H1 (cell line): ENCODE data around the gene ARID5A. TPM values are rescaled to one million over a fixed set of nuclear protein-coding genes. Genes with fewer than 3 reads are reported as not detected.

ENCODE experiments used
- CTCF ChIA-PET: fragments of 300-600 bp; sonication (Branson Sonifier 250); formaldehyde crosslinking; loops from one replicate; lab custom pipeline; 2021; ENCODE audit not compliant: partially characterized antibody; lab: Charles Lee
- POLR2A ChIA-PET: fragments of 300-600 bp; sonication (Branson Sonifier 250); formaldehyde crosslinking; loops from one replicate; lab custom pipeline; 2021; ENCODE audit warnings: inconsistent platforms; ENCODE audit not compliant: partially characterized antibody; lab: Charles Lee
- DNase-seq, 2 experiments: peaks; one replicate each; pipeline versions ENCODE4 v3.0.0 to v3.0.0-alpha.2; 2010 to 2022; ENCODE audit warnings: low spot score in 2 of 2, low read depth in 1 of 2, mixed read lengths in 1 of 2
- FAIRE-seq: peaks from 2 replicates; lab custom pipeline; 2011; peaks lifted over from hg19 to GRCh38; lab: Jason Lieb, UNC
- H2AFZ ChIP-seq: 2 replicates; pipeline ENCODE4 v1.8.1; 2012; ENCODE audit warnings: low read length, inconsistent platforms
- H2AK5ac ChIP-seq: 2 replicates; pipeline ENCODE4 v1.6.1; 2013; ENCODE audit warnings: low read depth, low read length
- H2BK120ac ChIP-seq: replicated peaks from 2 replicates; pipeline ENCODE3; 2013; ENCODE audit warnings: low read depth, low read length, inconsistent platforms
- H2BK12ac ChIP-seq: 2 replicates; pipeline ENCODE4 v1.6.1; 2013; ENCODE audit warnings: low read depth, low read length
- H2BK15ac ChIP-seq: 2 replicates; pipeline ENCODE4 v1.6.1; 2013; ENCODE audit warnings: low read length
- H2BK20ac ChIP-seq: 2 replicates; pipeline ENCODE4 v1.6.1; 2013; ENCODE audit warnings: low read length
- H2BK5ac ChIP-seq: 2 replicates; pipeline ENCODE4 v1.6.1; 2013; ENCODE audit warnings: low read depth, low read length
- H3K14ac ChIP-seq: 2 replicates; pipeline ENCODE4 v1.6.1; 2013; ENCODE audit warnings: inconsistent platforms; ENCODE audit not compliant: insufficient read length
- H3K18ac ChIP-seq: 2 replicates; pipeline ENCODE4 v1.6.1; 2013; ENCODE audit warnings: low read length; ENCODE audit errors: extremely low read depth
- H3K23ac ChIP-seq: 2 replicates; pipeline ENCODE4 v1.6.1; 2013; ENCODE audit warnings: inconsistent platforms; ENCODE audit not compliant: insufficient read length
- H3K23me2 ChIP-seq: 2 replicates; pipeline ENCODE4 v1.6.1; 2013; ENCODE audit warnings: low read depth, low read length
- H3K27ac ChIP-seq: 2 replicates; pipeline ENCODE4 v1.6.1; 2011; ENCODE audit warnings: low read depth, low read length, inconsistent platforms
- H3K27me3 ChIP-seq, 4 experiments: replicated peaks in 1 of 4; 1 replicate in 1 of 4; 2 replicates in 3 of 4; pipeline versions ENCODE4 v1.6.1 to v1.8.1; 2011 to 2013; ENCODE audit warnings: low read length in 3 of 4, mild to moderate bottlenecking in 3 of 4, inconsistent platforms in 2 of 4, mixed read lengths in 2 of 4, moderate library complexity in 1 of 4; ENCODE audit not compliant: control insufficient read depth in 3 of 4, insufficient read depth in 3 of 4; ENCODE audit errors: extremely low read depth in 1 of 4
- H3K36me3 ChIP-seq, 4 experiments: 2 replicates each; pipeline versions ENCODE4 v1.6.1 to v1.8.1; 2011 to 2013; ENCODE audit warnings: mild to moderate bottlenecking in 4 of 4, low read length in 3 of 4, moderate library complexity in 2 of 4, control low read depth in 1 of 4, inconsistent platforms in 1 of 4; ENCODE audit not compliant: insufficient read depth in 4 of 4, control insufficient read depth in 2 of 4
- H3K4ac ChIP-seq: replicated peaks from 2 replicates; pipeline ENCODE3; 2013; ENCODE audit warnings: low read length, low read depth, mixed read lengths, inconsistent platforms; ENCODE audit not compliant: insufficient read length
- H3K4me1 ChIP-seq, 4 experiments: replicated peaks in 1 of 4; 1 replicate in 1 of 4; 2 replicates in 3 of 4; pipeline versions ENCODE4 v1.6.1 to v1.8.1; 2011 to 2013; ENCODE audit warnings: low read length in 3 of 4, inconsistent platforms in 2 of 4, mixed read lengths in 1 of 4; ENCODE audit not compliant: insufficient read depth in 4 of 4, control insufficient read depth in 3 of 4
- H3K4me2 ChIP-seq, 2 experiments: 2 replicates each; pipeline versions ENCODE4 v1.6.1 to v1.8.1; 2011 to 2013; ENCODE audit warnings: low read depth in 2 of 2, low read length in 2 of 2, control low read depth in 1 of 2, inconsistent platforms in 1 of 2, mild to moderate bottlenecking in 1 of 2; ENCODE audit not compliant: insufficient read depth in 1 of 2
- H3K4me3 ChIP-seq, 4 experiments: fragments of 200-600, 300-600 bp in 1 of 4; sonication (generic), shearing (Covaris generic), sonication (Bioruptor Twin) in 1 of 4; 2 replicates each; pipeline versions ENCODE4 v1.5.1 to v1.8.1; 2011 to 2016; ENCODE audit warnings: low read length in 4 of 4, low read depth in 3 of 4, control low read depth in 2 of 4, inconsistent platforms in 2 of 4, mild to moderate bottlenecking in 2 of 4, mixed read lengths in 1 of 4, moderate library complexity in 1 of 4; ENCODE audit not compliant: insufficient read depth in 2 of 4; ENCODE audit errors: extremely low read depth in 1 of 4
- H3K56ac ChIP-seq: replicated peaks from 2 replicates; pipeline ENCODE3; 2013; ENCODE audit warnings: low read depth, mild to moderate bottlenecking, mixed read lengths, low read length, inconsistent platforms; ENCODE audit not compliant: insufficient read length
- H3K79me1 ChIP-seq: 2 replicates; pipeline ENCODE4 v1.6.1; 2013; ENCODE audit warnings: low read depth, low read length, control low read depth
- H3K79me2 ChIP-seq, 2 experiments: 2 replicates each; pipeline versions ENCODE4 v1.6.1 to v1.8.1; 2012 to 2013; ENCODE audit warnings: low read length in 2 of 2, mild to moderate bottlenecking in 2 of 2, inconsistent platforms in 1 of 2; ENCODE audit not compliant: insufficient read depth in 2 of 2, control insufficient read depth in 1 of 2
- H3K9ac ChIP-seq, 4 experiments: replicated peaks in 1 of 4; 1 replicate in 1 of 4; 2 replicates in 3 of 4; pipeline versions ENCODE4 v1.6.1 to v1.8.1; 2011 to 2013; ENCODE audit warnings: low read depth in 3 of 4, low read length in 3 of 4, control low read depth in 2 of 4, mild to moderate bottlenecking in 2 of 4, moderate library complexity in 2 of 4, inconsistent platforms in 1 of 4; ENCODE audit errors: extremely low read depth in 1 of 4
- H3K9me3 ChIP-seq, 2 experiments: 2 replicates each; pipeline versions ENCODE4 v1.6.1 to v1.8.1; 2012 to 2013; ENCODE audit warnings: mild to moderate bottlenecking in 2 of 2, moderate library complexity in 2 of 2, control low read depth in 1 of 2, inconsistent platforms in 1 of 2, low read depth in 1 of 2, low read length in 1 of 2, mixed read lengths in 1 of 2; ENCODE audit not compliant: insufficient read depth in 2 of 2
- H4K20me1 ChIP-seq, 2 experiments: replicated peaks in 1 of 2; 2 replicates each; pipeline versions ENCODE3 to v1.8.1; 2011 to 2013; ENCODE audit warnings: inconsistent platforms in 2 of 2, low read length in 2 of 2, mild to moderate bottlenecking in 1 of 2; ENCODE audit not compliant: insufficient read depth in 2 of 2, control insufficient read depth in 1 of 2
- H4K5ac ChIP-seq: 2 replicates; pipeline ENCODE4 v1.6.1; 2013; ENCODE audit warnings: low read length, low read depth, mixed read lengths, inconsistent platforms; ENCODE audit not compliant: insufficient read length
- H4K8ac ChIP-seq: 2 replicates; pipeline ENCODE4 v1.8.0; 2013; ENCODE audit warnings: mild to moderate bottlenecking, moderate library complexity, low read length, inconsistent platforms; ENCODE audit not compliant: insufficient read depth; ENCODE audit errors: extremely low read depth
- H4K91ac ChIP-seq: replicated peaks from 2 replicates; pipeline ENCODE3; 2013; ENCODE audit warnings: low read length, mixed read lengths, inconsistent platforms; ENCODE audit not compliant: insufficient read length
- ATF3 ChIP-seq: IDR thresholded peaks from 2 replicates; pipeline ENCODE4 v1.6.1; 2011; ENCODE audit warnings: low read depth, mild to moderate bottlenecking, low read length; ENCODE audit not compliant: insufficient read depth
- E2F6 ChIP-seq: IDR thresholded peaks from 2 replicates; pipeline ENCODE4 v1.6.1; 2012; ENCODE audit warnings: inconsistent platforms
- KDM1A ChIP-seq: fragments of 200-600, 300-600 bp; sonication (generic); IDR thresholded peaks from 2 replicates; pipeline ENCODE4 v1.7.1; 2016; ENCODE audit warnings: mild to moderate bottlenecking, low read length, borderline replicate concordance
- MAFK ChIP-seq: IDR thresholded peaks from 2 replicates; pipeline ENCODE4 v1.6.1; 2012; ENCODE audit warnings: low read depth, mild to moderate bottlenecking, improper control_type of control experiment, low read length
- TAF1 ChIP-seq: IDR thresholded peaks from 2 replicates; pipeline ENCODE4 v1.6.1; 2011; ENCODE audit warnings: mild to moderate bottlenecking, low read depth, low read length
- TEAD4 ChIP-seq: IDR thresholded peaks from 2 replicates; pipeline ENCODE4 v1.6.1; 2012; ENCODE audit warnings: low read depth, low read length, inconsistent platforms, mixed read lengths
- YY1 ChIP-seq: IDR thresholded peaks from 2 replicates; pipeline ENCODE4 v1.6.1; 2011; ENCODE audit warnings: low read depth, mild to moderate bottlenecking, low read length
- WGBS, 2 experiments: shearing (Covaris generic) in 1 of 2; methylation state at CpG; one replicate each; pipeline versions ENCODE4 v1.1.6 to v1.1.7; 2013 to 2015; ENCODE audit warnings: low lambda C conversion rate in 2 of 2, mixed read lengths in 2 of 2, inconsistent platforms in 1 of 2, low coverage in 1 of 2, missing lambda C conversion rate in 1 of 2; ENCODE audit not compliant: insufficient replicate concordance in 2 of 2, insufficient coverage in 1 of 2, insufficient read length in 1 of 2; ENCODE audit errors: extremely low coverage in 1 of 2, missing lambda C conversion rate in 1 of 2; 5-methylcytosine and 5-hydroxymethylcytosine counted together
- polyA plus RNA-seq, 7 experiments: library from polyadenylated mRNA; depleted of rRNA in 3 of 7; stranded (reverse) in 5 of 7; unstranded in 2 of 7; fragments of >200 nt in 5 of 7; fragments of 200-250 nt in 2 of 7; gene quantifications; 1 replicate in 5 of 7; 2 replicates in 1 of 7; 4 replicates in 1 of 7; pipeline versions ENCODE4 v1.2.1 to v1.2.3, GENCODE V29; 2011 to 2013; ENCODE audit warnings: missing spikeins in 2 of 7, mixed read lengths in 2 of 7
- total RNA-seq: library from RNA; stranded (reverse); fragmentation: NEBNext Ultra II Directional; extraction: Animal tissue kit (Norgen Biotek cat#: 25700); gene quantifications from 2 replicates; pipeline ENCODE4 v1.2.1, GENCODE V29; 2021

The ARID5A gene
- total and polyA plus RNA-seq, 2 of the 8 experiments (the other 6 are each of a cell fraction or from before 2014, with no cell fraction given) = 3.3 to 5.3 TPM

- no peak overlapping the region for H3K23ac ChIP-seq
- 96% methylated on average over 3 of the region's 3 CpGs; no CpG with 5 or more reads in 1 of the 2 experiments for WGBS, 2 experiments
- no peak overlapping the region for H2BK15ac ChIP-seq
- H2BK120ac ChIP-seq = no peak overlapping the region
- H3K4me3 ChIP-seq = no peak overlapping the region
- H3K14ac ChIP-seq = no peak overlapping the region
- no peaks in the 10 kb centered on the region; the same call in 1 of the 2 replicates for H3K23me2 ChIP-seq
- H4K20me1 ChIP-seq = no peaks in the 10 kb centered on the region
- no peak overlapping the region for H3K4me2 ChIP-seq
- H3K4ac ChIP-seq = no peak overlapping the region
- H3K79me1 ChIP-seq = no peaks in the 10 kb centered on the region
- FAIRE-seq (no peak), DNase-seq (no peak)
- H3K9me3 ChIP-seq = no peaks in the 10 kb centered on the region
- H2AFZ ChIP-seq = no peak overlapping the region
- H3K9ac ChIP-seq = no peak overlapping the region
- H2AK5ac ChIP-seq = no peak overlapping the region
- H4K91ac ChIP-seq = no peak overlapping the region
- H3K4me1 ChIP-seq = peaks cover 0 to 8% (median 6%) of the 10 kb centered on the region in 4 experiments; a peak in 4 of 7 replicates
- no peak overlapping the region for H2BK20ac ChIP-seq
- H3K56ac ChIP-seq = no peak overlapping the region
- TF ChIP-seq E2F6 = no peak
- TF ChIP-seq MAFK = no peak
- no peak for TF ChIP-seq YY1
- TF ChIP-seq KDM1A = no peak
- no peak for TF ChIP-seq TAF1
- no peak for TF ChIP-seq ATF3
- TF ChIP-seq TEAD4 = no peak
- H2BK5ac ChIP-seq = no peak overlapping the region
- ChIA-PET POLR2A (no interaction called here), CTCF (interaction anchor here (2.8 kb wide), 1 partner anchor 14 kb away, joined by 14 read pairs; no protein-coding TSS in a partner anchor)
- no peak overlapping the region for H4K8ac ChIP-seq
- H3K79me2 ChIP-seq = no peaks in the 10 kb centered on the region
- H4K5ac ChIP-seq = no peak overlapping the region
- no peaks in the 10 kb centered on the region for H3K36me3 ChIP-seq
- no peaks in the 10 kb centered on the region for H3K27me3 ChIP-seq
- H3K18ac ChIP-seq = no peak overlapping the region
- H3K27ac ChIP-seq = no peak overlapping the region
- H2BK12ac ChIP-seq = no peak overlapping the region
These were observed 31.5 kb downstream of the ARID5A start for GRCh38 chr2:96568094-96568493.
